GM23248 (cell line): ENCODE data around the gene PRLHR.

Source experiments
- EZH2 ChIP-seq: fragments of 200-600 bp; sonication (generic); IDR thresholded peaks from 2 replicates; pipeline ENCODE4 v1.6.1; 2018; ENCODE audit warnings: antibody characterized with exemption, mild to moderate bottlenecking; ENCODE audit not compliant: insufficient read depth, poor library complexity, severe bottlenecking
- EZH2phosphoT487 ChIP-seq: fragments of 200-600 bp; sonication (generic); IDR thresholded peaks from 2 replicates; pipeline ENCODE4 v1.6.1; 2018; ENCODE audit warnings: antibody characterized with exemption, moderate library complexity, mild to moderate bottlenecking, low read depth; ENCODE audit not compliant: insufficient read depth

DNA sequence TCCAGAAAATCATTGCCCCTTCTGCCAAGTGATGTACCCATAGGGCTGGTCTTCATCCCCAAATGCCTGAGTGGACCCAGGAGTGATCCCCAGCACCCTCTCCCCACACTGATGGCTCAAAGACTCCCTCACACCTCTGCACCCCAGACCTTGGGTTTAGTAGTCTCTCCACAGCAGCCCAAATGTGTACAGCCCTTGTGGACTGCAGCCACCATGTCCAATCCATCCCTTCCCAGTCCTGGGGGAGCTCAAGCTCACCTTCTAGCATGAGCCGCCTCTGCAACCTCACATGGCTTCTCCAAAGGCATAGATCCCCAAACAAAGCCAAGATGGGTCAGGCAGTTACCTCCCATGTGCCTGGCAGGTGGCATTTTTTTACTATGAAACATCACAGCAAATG is 50.1 kb downstream of the PRLHR start:
- TF ChIP-seq EZH2phosphoT487 = no peak
- no peak for TF ChIP-seq EZH2
